IPS-NIHi11 (cell line): ENCODE data around the gene MINDY3.

Source experiments
- DNase-seq: peaks from one replicate; pipeline ENCODE4 v3.0.0; 2012; ENCODE audit warnings: mixed read lengths, low spot score

Gene MINDY3

GRCh38 chr10:15805395-15806058 is 54.8 kb downstream of the MINDY3 start:
- no peak for DNase-seq

DNA sequence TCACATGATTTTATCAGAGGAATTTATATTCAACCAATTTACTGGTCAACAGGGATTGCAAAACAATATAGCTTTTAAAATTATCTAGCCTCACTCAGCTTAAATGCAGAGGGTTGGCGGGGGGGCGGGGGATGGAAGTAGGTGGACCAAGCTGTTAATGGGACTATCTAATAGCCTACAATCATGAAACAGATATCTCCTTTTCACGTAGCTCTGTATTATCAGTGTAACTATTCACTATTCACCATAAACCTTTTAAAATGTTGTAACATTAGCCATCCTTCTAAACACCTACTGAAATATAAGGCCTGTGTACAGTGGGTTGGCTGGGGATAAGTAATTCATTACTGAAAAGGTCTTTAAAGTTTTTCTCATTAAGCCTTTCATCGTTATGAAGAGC is 56.2 kb downstream of the MINDY3 start:
- no peak for DNase-seq

GRCh38 chr10:15802375-15802949 is 57.8 kb downstream of the MINDY3 start:
- DNase-seq, result no peak

DNA sequence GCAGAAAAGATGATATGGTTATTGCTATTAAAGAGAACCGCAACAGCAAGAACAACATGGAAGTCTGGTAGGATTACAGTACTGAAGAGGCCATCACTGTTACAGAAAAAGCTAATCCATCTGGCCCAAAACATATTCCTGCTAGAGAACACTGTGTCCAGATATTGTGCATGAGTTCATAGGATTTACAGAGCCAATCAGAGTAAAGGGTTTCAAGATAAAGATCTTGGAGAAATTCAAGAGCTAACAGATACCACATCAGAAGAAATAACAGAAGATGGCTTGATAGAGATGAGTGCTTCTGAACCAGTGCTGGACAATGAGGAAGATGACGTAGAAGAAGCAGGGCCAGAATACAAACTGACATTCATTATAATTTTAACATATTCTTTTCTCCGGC is 58.7 kb downstream of the MINDY3 start:
- no peak for DNase-seq

DNA sequence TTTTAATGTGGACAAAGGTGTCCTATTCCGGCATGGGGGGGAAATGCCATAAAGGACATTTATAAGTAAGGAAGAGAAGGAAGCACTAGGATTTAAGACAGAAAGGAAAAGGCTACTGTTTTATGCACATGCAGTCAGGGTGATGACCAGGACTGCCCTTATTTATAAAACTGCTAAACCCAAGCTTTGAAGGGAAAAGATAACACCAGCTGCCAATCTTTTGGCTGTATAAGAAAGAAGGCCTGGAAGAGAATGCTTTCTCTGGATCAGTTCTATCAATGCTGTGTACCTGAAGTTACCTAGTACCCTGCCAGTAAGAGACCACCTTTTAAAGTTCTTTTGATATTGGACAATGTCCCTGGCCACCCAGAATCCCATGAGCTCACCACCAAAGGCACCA is 59.2 kb downstream of the MINDY3 start:
- no peak for DNase-seq

DNA sequence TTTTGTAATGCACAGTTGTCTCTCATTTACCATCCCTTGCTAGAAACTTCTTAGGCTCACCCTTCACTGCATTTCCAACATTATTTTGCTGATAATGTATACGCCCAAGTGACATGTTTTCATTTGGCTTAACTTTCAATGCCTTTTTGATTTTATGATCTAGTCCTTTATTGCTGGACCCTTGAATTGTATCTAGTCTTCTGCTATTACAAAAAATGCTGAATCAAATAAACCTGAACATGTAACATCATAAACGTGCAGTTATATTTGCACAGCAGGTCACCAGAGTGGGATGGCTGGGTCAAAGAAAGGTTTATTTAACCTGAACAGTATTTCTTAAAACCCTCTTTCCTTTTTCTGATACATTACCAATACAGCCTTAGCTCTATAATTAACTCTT is 63.0 kb downstream of the MINDY3 start:
- no peak for DNase-seq

DNA sequence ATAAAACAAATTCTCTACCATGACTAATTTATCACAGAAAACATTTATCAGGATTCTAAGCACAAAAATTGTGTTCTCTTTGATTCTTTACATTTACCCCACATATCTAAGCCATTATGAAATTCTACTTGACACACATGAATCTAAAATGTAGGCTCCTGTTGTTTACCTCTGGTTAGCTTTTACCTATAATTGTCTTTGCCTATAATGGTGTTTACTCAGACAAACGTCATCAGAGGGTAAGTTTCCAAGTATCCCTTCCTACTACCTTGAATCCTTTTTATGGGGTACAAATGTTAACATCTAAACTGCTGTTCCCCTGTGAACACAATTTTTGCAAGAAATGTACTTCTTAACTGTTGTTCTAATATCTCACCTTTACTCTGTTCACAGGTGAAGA is 63.5 kb downstream of the MINDY3 start:
- DNase-seq, result no peak

DNA sequence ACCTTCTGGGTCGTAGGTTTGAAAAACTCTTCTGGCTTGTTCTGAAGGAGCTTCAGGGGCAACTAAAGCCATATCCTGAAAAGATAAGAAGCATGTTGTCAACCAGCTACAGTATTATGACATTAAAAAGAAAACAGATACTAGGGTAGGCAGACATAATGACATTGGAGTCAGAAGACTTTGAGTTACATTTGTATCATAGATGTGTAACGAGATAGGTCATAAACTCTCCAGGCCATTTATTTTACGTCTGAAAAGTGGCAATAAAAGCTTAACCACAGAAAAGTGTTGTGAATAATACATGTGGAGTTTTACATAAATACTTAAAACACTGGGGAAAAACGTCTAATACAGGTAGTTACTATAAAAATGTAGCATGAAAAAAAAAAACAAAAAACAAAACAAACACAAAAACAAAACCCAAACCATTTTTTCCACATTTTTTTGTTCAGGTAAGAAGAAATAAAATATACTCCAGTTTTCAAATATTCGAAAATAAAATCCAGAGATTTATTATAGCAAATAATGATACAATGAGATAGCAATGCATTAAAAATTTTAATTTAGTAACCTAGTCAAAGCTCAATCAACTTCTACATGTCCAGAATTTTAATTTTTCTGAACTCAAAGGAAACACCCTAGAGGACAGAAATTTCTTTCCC is 64.1 kb downstream of the MINDY3 start:
- no peak for DNase-seq

- no peak for DNase-seq
Measured at GRCh38 chr10:15795036-15795792, 65.1 kb downstream of the MINDY3 start.

GRCh38 chr10:15794569-15794968 is 65.7 kb downstream of the MINDY3 start:
- no peak for DNase-seq

DNA sequence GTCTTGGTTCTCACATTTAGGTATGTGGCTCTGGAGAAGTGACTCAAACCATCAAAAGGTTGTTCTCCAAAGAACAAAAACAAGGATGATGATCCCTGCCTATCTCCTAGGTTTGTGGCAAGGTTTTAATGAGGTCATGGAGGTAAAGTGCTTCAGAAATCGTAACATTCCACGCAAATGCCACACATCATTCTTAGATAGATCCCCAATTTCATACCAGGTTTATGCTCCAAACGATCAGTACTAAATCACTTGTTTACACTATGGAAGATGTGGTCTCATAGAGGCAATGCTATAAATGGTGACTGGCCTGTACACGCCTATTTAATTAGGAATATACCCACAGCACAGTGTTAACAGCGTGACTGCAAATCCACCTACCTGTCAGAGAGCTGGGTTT is 66.6 kb downstream of the MINDY3 start:
- no peak for DNase-seq

DNA sequence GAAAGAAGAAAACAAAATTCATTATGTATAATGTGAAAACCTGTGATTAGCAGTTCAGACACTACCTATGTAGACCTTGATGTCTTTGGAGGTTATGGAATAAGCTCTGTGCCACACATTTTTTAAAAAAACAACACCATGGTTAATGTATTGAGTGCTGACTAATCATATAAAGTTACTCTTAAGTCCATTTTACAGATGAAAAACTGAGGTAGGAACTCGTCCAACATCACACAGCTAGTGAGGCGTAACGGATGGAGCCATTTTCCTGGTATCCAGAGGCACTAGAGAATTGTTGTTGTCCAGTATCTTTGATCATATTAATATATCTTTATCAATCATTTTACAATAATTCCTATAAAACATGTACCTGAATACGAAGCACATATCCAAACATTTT is 67.5 kb downstream of the MINDY3 start:
- DNase-seq, result no peak

- DNase-seq, result no peak
Measured at GRCh38 chr10:15791816-15792524, 68.3 kb downstream of the MINDY3 start.

- no peak for DNase-seq
Measured at GRCh38 chr10:15789793-15790525, 70.3 kb downstream of the MINDY3 start.

DNA sequence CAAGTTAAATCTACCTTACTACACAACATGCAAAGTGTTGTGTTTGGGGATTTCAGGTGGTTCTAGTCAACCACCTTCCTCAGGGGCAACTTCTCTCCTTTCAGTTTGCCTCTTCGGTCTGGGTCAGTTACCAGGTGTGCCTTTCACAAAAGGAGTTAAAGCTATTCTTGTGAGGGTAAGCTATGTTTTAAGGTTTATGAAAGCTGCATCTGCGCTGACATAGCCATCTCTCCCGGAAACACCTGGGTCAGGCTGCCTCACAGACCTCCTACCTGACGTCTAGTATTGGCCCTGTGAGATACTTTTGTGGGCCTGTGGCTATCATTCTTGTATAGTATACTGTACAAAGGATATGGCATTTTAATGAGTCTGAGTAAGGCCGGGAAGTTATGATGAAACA is 72.9 kb downstream of the MINDY3 start:
- DNase-seq, result no peak

DNA sequence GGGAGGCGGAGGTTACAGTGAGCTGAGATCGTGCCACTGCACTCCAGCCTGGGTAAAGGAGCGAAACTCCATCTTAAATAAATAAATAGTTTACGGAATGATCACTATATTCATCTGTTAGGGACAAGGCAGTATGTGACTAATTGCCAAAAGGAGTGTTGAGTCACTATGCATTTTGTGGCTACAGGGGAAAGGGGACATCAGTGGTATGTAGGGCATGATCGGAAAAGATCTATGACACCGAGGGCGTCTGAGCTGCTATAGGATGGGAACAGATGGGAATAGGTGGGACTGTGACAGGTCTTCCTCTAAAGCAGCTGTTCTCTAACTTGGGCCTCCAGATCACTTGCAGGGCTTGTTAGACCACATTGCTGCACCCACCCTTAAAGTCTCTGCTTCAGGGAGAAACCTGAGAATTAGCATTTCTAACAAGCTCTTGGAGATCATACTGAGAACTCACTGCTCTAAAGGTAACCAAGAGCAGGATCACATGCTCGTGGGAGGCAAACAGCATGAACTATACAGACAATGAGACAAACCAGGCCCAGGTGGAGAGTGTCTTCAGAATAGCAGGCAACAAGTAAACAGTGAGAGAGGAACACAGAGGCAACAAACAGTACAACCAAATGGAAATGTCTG is 75.5 kb downstream of the MINDY3 start:
- no peak for DNase-seq

- DNase-seq, result no peak
Measured at GRCh38 chr10:15783941-15784636, 76.2 kb downstream of the MINDY3 start.

DNA sequence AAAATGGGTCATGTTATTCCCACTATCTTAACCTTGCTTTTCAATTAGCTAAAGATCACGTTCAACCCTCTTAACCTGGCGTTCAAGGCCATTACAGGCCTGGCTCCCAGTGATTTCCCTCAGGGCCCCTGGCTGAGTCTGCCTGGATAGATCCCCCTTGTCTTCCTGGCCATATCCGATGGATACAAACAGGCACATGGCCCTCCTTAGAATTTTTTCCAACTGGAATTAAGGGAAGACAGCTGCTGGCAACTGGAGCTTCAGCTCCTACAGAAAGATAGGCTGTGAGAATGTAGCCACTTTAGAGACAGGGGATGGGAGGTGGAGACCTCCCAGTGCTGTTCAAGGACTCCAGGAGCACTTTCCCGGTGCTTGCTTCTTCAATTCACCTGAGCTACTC is 77.5 kb downstream of the MINDY3 start:
- no peak for DNase-seq

DNA sequence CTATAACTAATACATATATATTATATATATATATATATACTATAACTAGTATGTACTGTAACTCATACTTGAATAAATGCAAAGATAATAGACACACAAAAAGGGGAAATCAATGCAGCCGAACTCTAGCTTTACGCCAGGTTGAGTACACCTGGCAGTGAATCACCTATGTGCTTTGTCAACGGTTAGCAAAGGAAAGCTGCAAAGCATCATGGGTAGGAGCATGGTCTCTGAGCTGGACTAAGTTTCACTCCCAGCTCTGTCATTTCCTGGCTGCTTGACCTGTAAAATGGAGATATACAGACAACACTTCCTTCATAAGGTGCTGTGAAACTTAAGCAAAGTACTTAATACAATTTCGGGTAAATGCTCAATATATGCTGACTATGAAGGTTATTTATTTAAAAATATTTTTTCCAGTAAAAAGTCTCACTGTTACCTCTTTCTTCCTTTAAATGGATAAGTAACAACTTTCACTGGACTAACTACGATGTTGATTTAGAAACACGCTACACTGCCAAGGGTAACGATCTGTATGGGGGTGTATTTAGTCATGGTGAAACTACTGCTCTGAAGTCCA is 78.8 kb downstream of the MINDY3 start:
- DNase-seq, result no peak
